HepG2 (cell line): ENCODE measurements around the gene HDAC4. TPM values are rescaled to one million over a fixed set of nuclear protein-coding genes. Genes with fewer than 3 reads are reported as not detected.

Experiments used
- AHDC1 ChIP-seq: sonication (generic); formaldehyde crosslinking; IDR thresholded peaks from 2 replicates; pipeline ENCODE4 v1.5.1; 2020; ENCODE audit warnings: mild to moderate bottlenecking, missing genetic modification reagents, borderline replicate concordance
- FOSL2 ChIP-seq: sonication (generic); formaldehyde crosslinking; IDR thresholded peaks from 2 replicates; pipeline ENCODE4 v1.4.0; 2020; ENCODE audit warnings: missing genetic modification reagents
- NCOA2 ChIP-seq: sonication (generic); formaldehyde crosslinking; IDR thresholded peaks from 2 replicates; pipeline ENCODE4 v1.8.0; 2022; ENCODE audit warnings: inconsistent platforms
- SALL1 ChIP-seq: sonication (generic); formaldehyde crosslinking; IDR thresholded peaks from 2 replicates; pipeline ENCODE4 v1.8.0; 2022; ENCODE audit warnings: mild to moderate bottlenecking, missing genetic modification reagents
- SOX6 ChIP-seq, 2 experiments: fragments of 450-650 bp in 1 of 2; sonication (generic) in 1 of 2; formaldehyde crosslinking in 1 of 2; IDR thresholded peaks; 2 replicates each; pipeline versions ENCODE4 v1.4.0 to v1.6.1; 2017 to 2020; ENCODE audit warnings: antibody characterized with exemption in 1 of 2, mild to moderate bottlenecking in 1 of 2, missing genetic modification reagents in 1 of 2
- TCF7 ChIP-seq: sonication (generic); IDR thresholded peaks from 2 replicates; pipeline ENCODE4 v1.6.1; 2016; ENCODE audit warnings: antibody characterized with exemption, low read depth
- ZNF460 ChIP-seq: sonication (generic); formaldehyde crosslinking; IDR thresholded peaks from 2 replicates; pipeline ENCODE4 v1.5.1; 2020; ENCODE audit warnings: missing genetic modification reagents, mild to moderate bottlenecking, borderline replicate concordance
- ZNF503 ChIP-seq: sonication (generic); formaldehyde crosslinking; IDR thresholded peaks from 2 replicates; pipeline ENCODE4 v1.4.0; 2020; ENCODE audit warnings: missing genetic modification reagents
- ZNF687 ChIP-seq: sonication (generic); formaldehyde crosslinking; IDR thresholded peaks from 2 replicates; pipeline ENCODE4 v1.5.1; 2020; ENCODE audit warnings: mild to moderate bottlenecking, missing genetic modification reagents, moderate library complexity
- ZNF83 ChIP-seq: sonication (generic); formaldehyde crosslinking; IDR thresholded peaks from 2 replicates; pipeline ENCODE4 v1.4.0; 2020; ENCODE audit warnings: missing genetic modification reagents, mild to moderate bottlenecking, borderline replicate concordance
- ZSCAN30 ChIP-seq: sonication (generic); formaldehyde crosslinking; IDR thresholded peaks from 2 replicates; pipeline ENCODE4 v1.5.0; 2020; ENCODE audit warnings: mild to moderate bottlenecking, missing genetic modification reagents
- polyA plus RNA-seq, 8 experiments: library from polyadenylated mRNA; depleted of rRNA in 3 of 8; stranded (reverse) in 7 of 8; unstranded in 1 of 8; fragments of >200 nt; fragmentation: Illumina TruSeq in 4 of 8; extraction: Trizol in 4 of 8; gene quantifications; 2 replicates each; pipeline versions ENCODE4 v1.2.1 to v1.2.3, GENCODE V29; 2011 to 2016; ENCODE audit warnings: low read depth in 4 of 8, missing spikeins in 1 of 8, mixed read lengths in 1 of 8; ENCODE audit not compliant: insufficient read depth in 1 of 8
- total RNA-seq, 5 experiments: library from RNA; depleted of rRNA; stranded (reverse); fragments of >200 nt; fragmentation: Illumina TruSeq; extraction: Trizol; gene quantifications; 2 replicates each; pipeline ENCODE4 v1.2.3, GENCODE V29; 2016; ENCODE audit warnings: low read depth in 1 of 5

The HDAC4 gene
- total and polyA plus RNA-seq, 2 of the 13 experiments (the other 11 are each of a cell fraction or from before 2014, with no cell fraction given), result 10.1 to 11.5 TPM

GRCh38 chr2:239429473-239430350 lies 28.9 kb upstream of the HDAC4 start (continued):
- TF ChIP-seq ZNF687 (CRISPR knock-in tag) (0 out of 2 replicates have a peak, but pooled peaks have one; percentile 15), TCF7 (peak; percentile 63), NCOA2 (CRISPR knock-in tag) (no peak), SALL1 (CRISPR knock-in tag) (peak; percentile 43; the same call in 1 of the 2 replicates), ZNF83 (no peak), ZSCAN30 (no peak), ZNF503 (CRISPR knock-in tag) (no peak), ZNF460 (CRISPR knock-in tag) (no peak), AHDC1 (peak; percentile 68; the same call in 1 of the 2 replicates), SOX6 (IDR thresholded peaks at IDR 0.05) (no peak), SOX6 (CRISPR knock-in tag; IDR thresholded peaks at IDR 0.05) (0 out of 2 replicates have a peak, but pooled peaks have one; percentile 24), FOSL2 (CRISPR knock-in tag) (0 out of 2 replicates have a peak, but pooled peaks have one; percentile 15)
